ENCODE data around the gene MRGPRX3. TPM values are rescaled to one million over a fixed set of nuclear protein-coding genes. Genes with fewer than 3 reads are reported as not detected.

Gene MRGPRX3
- total and polyA plus RNA-seq, 12 donors = not detected

DNA sequence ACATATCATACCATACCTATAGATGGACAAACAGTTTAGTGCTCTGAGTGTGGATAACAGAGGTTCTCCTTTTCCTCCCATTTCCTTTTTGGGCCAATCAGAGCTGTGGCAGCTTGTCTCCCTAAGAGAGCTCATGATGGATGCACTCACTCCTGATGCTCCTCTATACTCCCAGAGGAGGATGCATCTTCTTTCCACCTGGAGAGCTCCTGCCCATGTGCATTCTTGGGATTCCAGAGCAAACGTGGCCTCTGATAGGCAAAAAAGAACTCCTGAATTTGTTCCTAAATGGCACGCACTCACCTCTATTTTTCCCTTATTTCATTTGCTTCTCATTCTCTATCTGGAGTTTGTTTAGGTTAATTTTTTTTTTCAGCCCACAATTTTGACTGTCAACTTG lies 2.9 kb downstream of the MRGPRX3 start:
- H3K9me3 ChIP-seq = no peaks in the 10 kb centered on the region
- 33 to 42% methylated on average over 2 of the region's 2 CpGs for WGBS, 2 donors
- H3K36me3 ChIP-seq = no peaks in the 10 kb centered on the region
- intact Hi-C loops (cut with DNase I) = no loop called here
- H3K27me3 ChIP-seq = peaks cover 0 to 19% (median 3%) of the 10 kb centered on the region in 7 donors
- DNase-seq (no peak), ATAC-seq (no peak)
- no peaks in the 10 kb centered on the region for H3K4me1 ChIP-seq
- H3K27ac ChIP-seq = no peak overlapping the region
- TF ChIP-seq CTCF (IDR thresholded peaks at IDR 0.05) = no peak
- H3K4me3 ChIP-seq = no peak overlapping the region

GRCh38 chr11:18137186-18137800 lies 4.9 kb downstream of the MRGPRX3 start:
- H3K27ac ChIP-seq = no peak overlapping the region
- H3K4me3 ChIP-seq = no peak overlapping the region
- H3K4me1 ChIP-seq = no peaks in the 10 kb centered on the region
- no peaks in the 10 kb centered on the region for H3K36me3 ChIP-seq
- no peak for ATAC-seq
- no peak for DNase-seq
- intact Hi-C loops (cut with DNase I) = no loop called here
- H3K27me3 ChIP-seq = peaks cover 0 to 22% (median 7%) of the 10 kb centered on the region in 7 donors
- WGBS, 2 donors = 93 to 94% methylated on average over 29 of the region's 29 CpGs
- TF ChIP-seq CTCF (IDR thresholded peaks at IDR 0.05) = no peak
- H3K9me3 ChIP-seq = no peaks in the 10 kb centered on the region

DNA sequence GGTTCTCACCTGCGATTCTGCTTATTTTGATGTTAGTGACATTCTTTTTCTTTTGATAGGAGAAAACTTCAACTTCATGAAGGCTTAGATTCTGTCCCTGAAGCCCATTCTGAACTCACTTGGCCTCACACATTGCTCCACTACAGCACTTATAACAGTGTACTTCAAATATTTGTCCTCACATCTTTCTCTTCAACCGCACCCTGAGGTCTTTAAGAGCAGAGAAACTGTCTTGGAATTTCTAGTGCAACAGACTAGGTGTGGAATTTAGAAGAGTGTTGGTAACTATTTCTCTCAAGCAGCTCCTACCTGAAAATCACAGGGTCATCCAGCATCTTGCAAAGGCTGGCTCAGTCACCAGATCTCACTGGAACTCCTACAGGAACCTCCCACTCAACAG lies 7.8 kb downstream of the MRGPRX3 start:
- DNase-seq (no peak), ATAC-seq (no peak)
- no peak overlapping the region for H3K27ac ChIP-seq
- H3K4me1 ChIP-seq = no peaks in the 10 kb centered on the region
- no peak overlapping the region for H3K4me3 ChIP-seq
- TF ChIP-seq CTCF (IDR thresholded peaks at IDR 0.05) = no peak
- H3K27me3 ChIP-seq = peaks cover 0 to 17% (median 4%) of the 10 kb centered on the region in 7 donors
- intact Hi-C loops (cut with DNase I) = no loop called here
- WGBS, 2 donors = 85 to 91% methylated on average over 2 of the region's 2 CpGs
- no peaks in the 10 kb centered on the region for H3K36me3 ChIP-seq
- no peaks in the 10 kb centered on the region for H3K9me3 ChIP-seq

DNA sequence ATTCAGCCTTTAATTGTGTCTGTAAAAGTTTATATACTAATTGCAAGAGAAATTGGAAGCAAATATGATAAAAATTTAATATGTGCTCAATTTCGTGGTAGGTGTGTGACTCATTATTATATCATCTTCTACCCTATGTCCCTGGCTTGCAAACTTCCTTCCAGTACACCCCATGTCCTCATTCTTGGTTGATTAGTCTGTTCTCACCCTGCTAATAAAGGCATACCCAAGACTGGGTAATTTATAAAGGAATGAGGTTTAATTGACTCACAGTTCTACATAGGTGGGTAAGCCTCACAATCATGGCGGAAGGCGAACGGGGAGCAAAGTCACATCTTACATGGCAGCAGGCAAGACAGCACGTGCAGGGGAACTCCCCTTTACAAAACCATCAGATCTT lies 11.9 kb downstream of the MRGPRX3 start:
- intact Hi-C loops (cut with DNase I) = no loop called here
- Histone ChIP-seq H3K4me3 (no peak overlapping the region), H3K27me3 (peaks cover 0 to 38% (median 18%) of the 10 kb centered on the region in 7 donors), H3K36me3 (no peaks in the 10 kb centered on the region), H3K9me3 (no peaks in the 10 kb centered on the region), H3K4me1 (no peaks in the 10 kb centered on the region), H3K27ac (no peak overlapping the region)
- DNase-seq (no peak), ATAC-seq (no peak)
- WGBS, 2 donors = 66 to 69% methylated on average over 5 of the region's 5 CpGs
- TF ChIP-seq CTCF (IDR thresholded peaks at IDR 0.05) = no peak

Measured in heart right ventricle (tissue), 16 donors.